ENCODE measurements around the gene BTG4.

- TF ChIP-seq, protein P1, sequence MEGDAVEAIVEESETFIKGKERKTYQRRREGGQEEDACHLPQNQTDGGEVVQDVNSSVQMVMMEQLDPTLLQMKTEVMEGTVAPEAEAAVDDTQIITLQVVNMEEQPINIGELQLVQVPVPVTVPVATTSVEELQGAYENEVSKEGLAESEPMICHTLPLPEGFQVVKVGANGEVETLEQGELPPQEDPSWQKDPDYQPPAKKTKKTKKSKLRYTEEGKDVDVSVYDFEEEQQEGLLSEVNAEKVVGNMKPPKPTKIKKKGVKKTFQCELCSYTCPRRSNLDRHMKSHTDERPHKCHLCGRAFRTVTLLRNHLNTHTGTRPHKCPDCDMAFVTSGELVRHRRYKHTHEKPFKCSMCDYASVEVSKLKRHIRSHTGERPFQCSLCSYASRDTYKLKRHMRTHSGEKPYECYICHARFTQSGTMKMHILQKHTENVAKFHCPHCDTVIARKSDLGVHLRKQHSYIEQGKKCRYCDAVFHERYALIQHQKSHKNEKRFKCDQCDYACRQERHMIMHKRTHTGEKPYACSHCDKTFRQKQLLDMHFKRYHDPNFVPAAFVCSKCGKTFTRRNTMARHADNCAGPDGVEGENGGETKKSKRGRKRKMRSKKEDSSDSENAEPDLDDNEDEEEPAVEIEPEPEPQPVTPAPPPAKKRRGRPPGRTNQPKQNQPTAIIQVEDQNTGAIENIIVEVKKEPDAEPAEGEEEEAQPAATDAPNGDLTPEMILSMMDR (IDR thresholded peaks at IDR 0.05) = no peak
- TF ChIP-seq EZH2 (IDR thresholded peaks at IDR 0.05; ENCODE audit: borderline replicate concordance, insufficient read depth, low read depth, low read length, poor library complexity, severe bottlenecking) = no peak
Measured at GRCh38 chr11:111462329-111462728, 49.9 kb downstream of the BTG4 start.

Data from B cell (primary cell).